DOHH2 (cell line): ENCODE results near the gene FOXK1.

Source experiments
- EZH2phosphoT487 ChIP-seq: fragments of 200-600 bp; sonication (generic); IDR thresholded peaks from 2 replicates; pipeline ENCODE4 v1.6.1; 2017; ENCODE audit warnings: borderline replicate concordance, mild to moderate bottlenecking, antibody characterized with exemption, low read length, moderate library complexity, mixed read lengths
- TF ChIP-seq, protein P1 (sequence below): fragments of 200-600 bp; sonication (generic); IDR thresholded peaks from one replicate; pipeline ENCODE4 v1.5.1; 2014; ENCODE audit warnings: antibody characterized with exemption, mild to moderate bottlenecking, low read depth, low read length; ENCODE audit not compliant: poor library complexity, severe bottlenecking

DNA sequence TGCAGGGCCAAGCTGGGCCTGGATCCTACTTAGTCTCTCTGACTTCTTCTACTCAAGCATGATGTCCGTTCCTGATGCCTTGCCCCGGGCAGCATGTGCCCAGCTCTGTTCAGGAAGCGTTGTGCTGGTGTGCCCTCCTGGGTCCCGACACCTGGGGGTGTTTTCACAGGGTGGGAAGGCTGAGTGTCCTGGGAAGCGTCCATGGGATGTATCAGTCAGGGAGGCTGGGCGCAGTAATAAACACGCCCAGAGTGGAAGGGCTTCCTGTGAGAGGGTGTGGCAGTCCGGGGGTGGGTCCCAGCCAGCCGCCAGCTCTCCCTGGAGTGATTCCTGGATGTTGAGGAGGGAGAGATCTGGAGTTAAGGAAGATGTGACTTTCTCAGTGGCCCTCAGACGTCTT, 29.0 kb downstream of the FOXK1 start:
- TF ChIP-seq, protein P1, sequence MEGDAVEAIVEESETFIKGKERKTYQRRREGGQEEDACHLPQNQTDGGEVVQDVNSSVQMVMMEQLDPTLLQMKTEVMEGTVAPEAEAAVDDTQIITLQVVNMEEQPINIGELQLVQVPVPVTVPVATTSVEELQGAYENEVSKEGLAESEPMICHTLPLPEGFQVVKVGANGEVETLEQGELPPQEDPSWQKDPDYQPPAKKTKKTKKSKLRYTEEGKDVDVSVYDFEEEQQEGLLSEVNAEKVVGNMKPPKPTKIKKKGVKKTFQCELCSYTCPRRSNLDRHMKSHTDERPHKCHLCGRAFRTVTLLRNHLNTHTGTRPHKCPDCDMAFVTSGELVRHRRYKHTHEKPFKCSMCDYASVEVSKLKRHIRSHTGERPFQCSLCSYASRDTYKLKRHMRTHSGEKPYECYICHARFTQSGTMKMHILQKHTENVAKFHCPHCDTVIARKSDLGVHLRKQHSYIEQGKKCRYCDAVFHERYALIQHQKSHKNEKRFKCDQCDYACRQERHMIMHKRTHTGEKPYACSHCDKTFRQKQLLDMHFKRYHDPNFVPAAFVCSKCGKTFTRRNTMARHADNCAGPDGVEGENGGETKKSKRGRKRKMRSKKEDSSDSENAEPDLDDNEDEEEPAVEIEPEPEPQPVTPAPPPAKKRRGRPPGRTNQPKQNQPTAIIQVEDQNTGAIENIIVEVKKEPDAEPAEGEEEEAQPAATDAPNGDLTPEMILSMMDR: no peak
- no peak for TF ChIP-seq EZH2phosphoT487
